Osteoblast (primary cell): ENCODE data around the gene OLFM2. TPM values are rescaled to one million over a fixed set of nuclear protein-coding genes. Genes with fewer than 3 reads are reported as not detected.

ENCODE experiments used
- DNase-seq: peaks from one replicate; pipeline ENCODE4 v3.0.0; 2011; ENCODE audit warnings: low spot score, mixed read lengths; ENCODE audit not compliant: insufficient read length; ENCODE audit errors: missing footprints
- H2AFZ ChIP-seq: 2 replicates; pipeline ENCODE4 v1.6.0; 2011; ENCODE audit warnings: mild to moderate bottlenecking, low read length
- H3K27ac ChIP-seq: 2 replicates; pipeline ENCODE4 v1.5.1; 2011; ENCODE audit warnings: mild to moderate bottlenecking, low read depth, low read length, moderate library complexity
- H3K27me3 ChIP-seq: 2 replicates; pipeline ENCODE4 v1.6.0; 2012; ENCODE audit warnings: mild to moderate bottlenecking, control low read depth, inconsistent platforms, low read length, moderate library complexity; ENCODE audit not compliant: insufficient read depth
- H3K36me3 ChIP-seq: 2 replicates; pipeline ENCODE4 v1.5.1; 2011; ENCODE audit warnings: mild to moderate bottlenecking, low read length, control low read depth, moderate library complexity; ENCODE audit not compliant: insufficient read depth
- H3K4me1 ChIP-seq: 2 replicates; pipeline ENCODE4 v1.5.1; 2011; ENCODE audit warnings: mild to moderate bottlenecking, low read length, control low read depth, moderate library complexity; ENCODE audit not compliant: insufficient read depth
- H3K4me2 ChIP-seq: 2 replicates; pipeline ENCODE4 v1.6.0; 2011; ENCODE audit warnings: mild to moderate bottlenecking, low read length; ENCODE audit not compliant: insufficient read depth
- H3K4me3 ChIP-seq: fragments of 200-600 bp; sonication (generic); 3 replicates; pipeline ENCODE4 v1.5.1; 2012; ENCODE audit warnings: mild to moderate bottlenecking, low read length, inconsistent platforms; ENCODE audit not compliant: insufficient read depth
- H3K79me2 ChIP-seq: 2 replicates; pipeline ENCODE4 v1.6.0; 2012; ENCODE audit warnings: mild to moderate bottlenecking, low read length, control low read depth, inconsistent platforms; ENCODE audit not compliant: insufficient read depth
- H3K9me3 ChIP-seq: 2 replicates; pipeline ENCODE4 v1.5.1; 2011; ENCODE audit warnings: low read depth, low read length, control low read depth
- H4K20me1 ChIP-seq: 2 replicates; pipeline ENCODE4 v1.6.0; 2012; ENCODE audit warnings: mild to moderate bottlenecking, low read length, control low read depth; ENCODE audit not compliant: insufficient read depth
- total RNA-seq: library from RNA; depleted of rRNA; stranded (reverse); fragments of >200 nt; gene quantifications from 2 replicates; pipeline ENCODE4 v1.2.3, GENCODE V29; 2012
- TF ChIP-seq, protein P1 (sequence below): IDR thresholded peaks from 2 replicates; pipeline ENCODE4 v1.5.1; 2011; ENCODE audit warnings: mild to moderate bottlenecking, low read depth, low read length, moderate library complexity; ENCODE audit errors: extremely low read depth

The OLFM2 gene
- total RNA-seq, 1 donor = 0.72 TPM

DNA sequence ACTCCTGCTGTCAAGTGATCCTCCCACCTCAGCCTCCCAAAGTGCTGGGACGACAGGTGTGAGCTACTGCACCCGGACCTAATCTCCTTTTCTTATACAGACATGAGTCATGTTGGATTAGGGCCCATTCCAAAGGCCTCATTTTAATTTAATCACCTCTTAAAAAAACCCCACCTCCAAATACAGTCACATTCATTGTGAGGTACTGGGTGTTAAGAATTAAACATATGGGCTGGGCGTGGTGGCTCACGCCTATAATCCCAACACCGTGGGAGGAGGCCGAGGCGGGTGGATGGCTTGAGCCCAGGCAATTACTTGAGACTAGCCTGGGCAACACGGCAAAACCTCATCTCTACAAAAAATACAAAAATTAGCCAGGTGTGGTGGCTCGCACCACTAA is 54.6 kb downstream of the OLFM2 start:
- Histone ChIP-seq H3K4me1 (no peaks in the 10 kb centered on the region), H3K27me3 (no peaks in the 10 kb centered on the region), H3K36me3 (no peaks in the 10 kb centered on the region), H3K4me3 (no peak overlapping the region), H3K4me2 (no peak overlapping the region), H2AFZ (no peak overlapping the region), H3K79me2 (no peaks in the 10 kb centered on the region), H3K9me3 (no peaks in the 10 kb centered on the region), H4K20me1 (no peaks in the 10 kb centered on the region), H3K27ac (no peak overlapping the region)
- DNase-seq = no peak
- TF ChIP-seq, protein P1, sequence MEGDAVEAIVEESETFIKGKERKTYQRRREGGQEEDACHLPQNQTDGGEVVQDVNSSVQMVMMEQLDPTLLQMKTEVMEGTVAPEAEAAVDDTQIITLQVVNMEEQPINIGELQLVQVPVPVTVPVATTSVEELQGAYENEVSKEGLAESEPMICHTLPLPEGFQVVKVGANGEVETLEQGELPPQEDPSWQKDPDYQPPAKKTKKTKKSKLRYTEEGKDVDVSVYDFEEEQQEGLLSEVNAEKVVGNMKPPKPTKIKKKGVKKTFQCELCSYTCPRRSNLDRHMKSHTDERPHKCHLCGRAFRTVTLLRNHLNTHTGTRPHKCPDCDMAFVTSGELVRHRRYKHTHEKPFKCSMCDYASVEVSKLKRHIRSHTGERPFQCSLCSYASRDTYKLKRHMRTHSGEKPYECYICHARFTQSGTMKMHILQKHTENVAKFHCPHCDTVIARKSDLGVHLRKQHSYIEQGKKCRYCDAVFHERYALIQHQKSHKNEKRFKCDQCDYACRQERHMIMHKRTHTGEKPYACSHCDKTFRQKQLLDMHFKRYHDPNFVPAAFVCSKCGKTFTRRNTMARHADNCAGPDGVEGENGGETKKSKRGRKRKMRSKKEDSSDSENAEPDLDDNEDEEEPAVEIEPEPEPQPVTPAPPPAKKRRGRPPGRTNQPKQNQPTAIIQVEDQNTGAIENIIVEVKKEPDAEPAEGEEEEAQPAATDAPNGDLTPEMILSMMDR = no peak

DNA sequence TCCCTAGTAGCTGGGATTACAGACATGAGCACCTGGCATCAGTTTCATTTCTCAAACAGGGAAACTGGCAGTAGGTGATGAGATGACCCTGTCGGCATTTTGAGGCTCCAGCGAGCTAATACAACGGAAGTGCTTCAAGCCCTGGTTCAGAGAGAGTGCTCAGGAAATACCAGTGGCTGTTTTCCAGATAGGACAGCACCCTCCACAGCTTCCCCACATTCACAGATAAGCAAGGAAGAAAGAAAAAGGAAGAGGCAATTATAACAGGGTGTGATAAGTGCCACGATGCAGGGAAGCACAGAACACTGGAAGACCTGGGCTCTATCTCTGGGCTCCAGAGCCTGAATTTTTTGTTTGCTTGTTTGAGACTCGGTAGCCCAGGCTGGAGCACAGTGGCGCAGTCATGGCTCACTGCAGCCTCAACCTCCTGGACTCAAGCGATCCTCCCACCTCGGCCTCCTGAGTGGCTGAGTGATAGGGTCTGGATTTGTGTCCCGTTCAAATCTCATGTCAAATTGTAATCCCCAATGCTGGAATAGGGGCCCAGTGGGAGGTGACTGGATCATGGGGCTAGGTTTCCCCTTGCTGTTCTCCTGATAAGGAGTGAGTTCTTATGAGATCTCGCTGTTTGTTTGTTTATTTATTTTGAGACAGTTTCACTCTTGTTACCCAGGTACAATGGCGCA is 57.7 kb downstream of the OLFM2 start:
- Histone ChIP-seq H3K27ac (no peak overlapping the region), H3K4me2 (no peak overlapping the region), H3K9me3 (no peaks in the 10 kb centered on the region)

DNA sequence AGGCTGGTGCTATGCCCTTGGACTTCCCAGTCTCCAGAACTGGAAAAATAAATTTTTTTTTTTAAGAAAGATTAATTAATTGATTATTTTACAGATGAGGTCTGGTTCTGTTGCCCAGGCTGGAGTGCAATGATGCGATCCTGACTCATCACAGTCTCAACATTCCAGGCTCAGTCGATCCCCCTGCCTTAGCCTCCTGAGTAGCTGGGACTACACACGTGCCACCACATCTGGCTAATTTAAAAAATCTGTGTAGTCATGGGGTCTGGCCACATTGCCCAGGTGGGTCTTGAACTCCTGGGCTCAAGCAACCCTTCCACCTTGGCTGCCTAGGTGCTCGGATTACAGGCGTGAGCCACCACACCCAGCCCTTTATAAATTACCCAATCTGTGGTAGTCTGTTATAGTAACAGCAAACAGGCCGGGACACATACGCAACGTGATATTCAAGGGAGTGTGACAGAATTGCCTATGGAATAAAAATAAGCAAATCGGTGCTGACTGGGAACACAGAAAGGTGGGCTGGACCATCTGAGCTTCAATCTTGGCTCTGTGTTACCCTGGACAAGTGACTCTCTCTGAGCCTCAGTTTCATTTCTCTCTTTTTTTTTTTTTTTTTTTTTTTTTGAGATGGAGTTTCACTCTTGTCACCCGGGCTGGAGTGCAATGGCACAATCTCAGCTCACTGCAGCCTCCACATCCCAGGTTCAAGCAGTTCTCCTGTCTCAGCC is 58.4 kb downstream of the OLFM2 start:
- H3K4me2 ChIP-seq = no peak overlapping the region
- H3K27ac ChIP-seq = no peak overlapping the region

More for the DNA sequence above, 57.7 kb downstream of the OLFM2 start:
- Histone ChIP-seq H2AFZ (no peak overlapping the region), H3K36me3 (no peaks in the 10 kb centered on the region), H3K79me2 (no peaks in the 10 kb centered on the region), H3K27me3 (no peaks in the 10 kb centered on the region), H3K4me3 (no peak overlapping the region), H4K20me1 (no peaks in the 10 kb centered on the region), H3K4me1 (no peaks in the 10 kb centered on the region)
- DNase-seq = no peak
- TF ChIP-seq, protein P1 = no peak

DNA sequence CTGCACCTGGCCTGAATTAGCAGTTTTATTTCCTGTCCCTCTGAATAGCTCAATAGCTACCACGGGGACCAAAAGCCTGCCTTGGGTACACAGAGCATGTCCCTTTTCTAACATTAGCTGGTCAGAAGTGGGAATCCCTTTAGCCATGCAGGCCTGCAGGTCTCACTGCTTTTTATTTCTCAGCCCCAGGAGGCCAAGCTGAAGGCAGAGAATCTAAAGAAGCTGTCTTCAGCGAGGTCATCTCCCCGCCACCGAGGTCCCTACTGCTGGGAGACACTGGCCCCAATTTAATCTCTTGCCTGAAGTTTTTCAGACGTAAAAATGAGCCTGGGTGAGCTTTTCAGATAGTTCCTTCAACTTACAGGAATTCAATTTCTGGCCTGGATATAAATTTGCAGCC is 60.5 kb downstream of the OLFM2 start:
- Histone ChIP-seq H3K27ac (no peak overlapping the region), H3K4me3 (no peak overlapping the region), H3K9me3 (no peaks in the 10 kb centered on the region), H4K20me1 (no peaks in the 10 kb centered on the region), H3K4me2 (no peak overlapping the region), H2AFZ (no peak overlapping the region), H3K27me3 (no peaks in the 10 kb centered on the region), H3K36me3 (no peaks in the 10 kb centered on the region), H3K4me1 (no peaks in the 10 kb centered on the region), H3K79me2 (no peaks in the 10 kb centered on the region)
- TF ChIP-seq, protein P1 = no peak
- DNase-seq = no peak

More for the DNA sequence above, 58.4 kb downstream of the OLFM2 start:
- no peak overlapping the region for H2AFZ ChIP-seq
- no peaks in the 10 kb centered on the region for H3K79me2 ChIP-seq
- no peaks in the 10 kb centered on the region for H3K9me3 ChIP-seq
- H3K4me1 ChIP-seq = no peaks in the 10 kb centered on the region
- H4K20me1 ChIP-seq = no peaks in the 10 kb centered on the region
- peak; percentile 34 for DNase-seq
- H3K27me3 ChIP-seq = no peaks in the 10 kb centered on the region
- TF ChIP-seq, protein P1 = no peak
- no peak overlapping the region for H3K4me3 ChIP-seq
- no peaks in the 10 kb centered on the region for H3K36me3 ChIP-seq
